Measurements from ENCODE around the gene STT3B. TPM values are rescaled to one million over a fixed set of nuclear protein-coding genes. Genes with fewer than 3 reads are reported as not detected.
"Not testable (repeated sequence)": the region's sequence is repeated elsewhere in the genome, so short reads cannot be mapped to it uniquely, and the experiment has no call there.

STT3B gene
- total RNA-seq, 4 donors from 2014 or later, result 69.5 to 97.0 (median 78.4) TPM

DNA sequence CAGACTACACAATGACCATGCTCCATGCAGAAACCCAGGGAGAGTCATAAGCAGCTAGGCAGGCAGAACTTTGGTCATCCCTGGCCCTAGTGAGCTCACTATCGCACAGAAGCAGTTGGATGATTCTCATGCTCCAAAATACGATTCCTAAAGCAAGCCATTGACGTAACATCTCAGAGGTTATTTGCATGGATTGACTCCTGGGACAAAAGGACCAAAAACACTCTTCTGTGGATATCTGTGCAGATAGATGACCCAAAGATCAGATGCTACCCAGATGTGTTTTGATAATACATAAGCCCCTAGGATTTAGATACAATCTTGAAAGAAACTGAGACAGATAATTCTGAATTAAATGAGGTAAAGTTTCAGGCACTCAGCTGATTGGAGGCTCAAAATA, 33.4 kb upstream of the STT3B start:
- Histone ChIP-seq H3K9me3 (no peaks in the 10 kb centered on the region), H3K4me3 (no peak overlapping the region), H3K27me3 (no peaks in the 10 kb centered on the region), H3K4me1 (no peaks in the 10 kb centered on the region), H3K27ac (no peak overlapping the region), H3K36me3 (no peaks in the 10 kb centered on the region)
- DNase-seq (ENCODE audit: low spot score in 2 of 2), result no peak
- WGBS, result 95% methylated on average over 3 of the region's 3 CpGs
- TF ChIP-seq CTCF (IDR thresholded peaks at IDR 0.05) (no peak), POLR2A (IDR thresholded peaks at IDR 0.05) (no peak), EP300 (IDR thresholded peaks at IDR 0.05) (no peak), POLR2AphosphoS5 (IDR thresholded peaks at IDR 0.05) (no peak)

DNA sequence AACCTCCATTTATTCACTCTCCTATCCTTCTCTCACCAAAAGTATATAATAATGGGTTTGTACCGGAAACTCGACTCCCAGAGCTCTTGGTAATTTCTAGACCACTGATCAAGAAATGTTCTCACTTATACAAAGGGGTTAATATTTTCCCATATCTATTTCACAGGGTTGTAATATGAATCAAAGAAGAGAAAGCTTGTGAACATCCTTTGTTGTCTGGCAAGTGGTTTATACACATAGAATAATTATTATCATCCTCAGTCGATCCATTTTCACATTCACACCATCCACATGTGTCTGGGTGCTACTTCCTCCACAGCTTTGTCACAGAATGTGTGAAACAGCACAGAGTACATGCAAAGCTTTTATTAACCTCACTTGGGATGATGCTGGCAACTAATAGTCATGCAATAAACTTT, 29.9 kb upstream of the STT3B start:
- 61% methylated on average over 3 of the region's 3 CpGs for WGBS
- H3K4me3 ChIP-seq, result no peak overlapping the region
- no peaks in the 10 kb centered on the region for H3K27me3 ChIP-seq
- H3K36me3 ChIP-seq, result no peaks in the 10 kb centered on the region
- TF ChIP-seq CTCF (IDR thresholded peaks at IDR 0.05), result no peak
- TF ChIP-seq POLR2AphosphoS5 (IDR thresholded peaks at IDR 0.05), result no peak
- DNase-seq (ENCODE audit: low spot score in 2 of 2), result no peak
- no peak overlapping the region for H3K27ac ChIP-seq
- H3K4me1 ChIP-seq, result no peaks in the 10 kb centered on the region
- H3K9me3 ChIP-seq, result no peaks in the 10 kb centered on the region

DNA sequence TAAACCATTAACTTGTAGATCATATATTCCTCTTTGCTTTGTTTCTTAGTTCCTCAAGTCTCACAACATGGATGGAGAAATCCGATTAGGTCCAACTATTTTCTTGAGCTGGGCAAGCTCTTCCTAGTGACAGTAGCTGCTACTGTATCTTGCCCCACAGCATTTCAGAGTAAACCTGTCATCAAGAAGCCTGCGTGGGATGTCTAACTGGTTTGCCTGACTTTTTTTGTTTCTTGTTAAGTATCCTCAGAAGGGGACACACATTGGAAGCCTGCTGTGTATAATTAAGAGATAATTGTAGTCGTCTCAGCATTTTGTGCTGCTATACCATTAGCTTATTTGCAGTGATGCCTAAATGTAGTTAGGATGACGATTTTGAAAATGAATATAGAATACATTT, 29.3 kb upstream of the STT3B start:
- WGBS, result 35% methylated on average over 4 of the region's 4 CpGs
- Histone ChIP-seq H3K36me3 (no peaks in the 10 kb centered on the region), H3K27ac (no peak overlapping the region), H3K4me1 (no peaks in the 10 kb centered on the region), H3K9me3 (no peaks in the 10 kb centered on the region), H3K4me3 (no peak overlapping the region), H3K27me3 (no peaks in the 10 kb centered on the region)
- no peak for TF ChIP-seq POLR2AphosphoS5 (IDR thresholded peaks at IDR 0.05)
- no peak for TF ChIP-seq CTCF (IDR thresholded peaks at IDR 0.05)
- no peak for TF ChIP-seq EP300 (IDR thresholded peaks at IDR 0.05)
- TF ChIP-seq POLR2A (IDR thresholded peaks at IDR 0.05), result no peak
- no peak for DNase-seq (ENCODE audit: low spot score in 2 of 2)

- no peak overlapping the region for H3K27ac ChIP-seq
- H3K9me3 ChIP-seq, result no peaks in the 10 kb centered on the region
- DNase-seq (ENCODE audit: low spot score in 2 of 2), result no peak
- H3K4me3 ChIP-seq, result no peak overlapping the region
- no peak for TF ChIP-seq POLR2A (IDR thresholded peaks at IDR 0.05)
- TF ChIP-seq POLR2AphosphoS5 (IDR thresholded peaks at IDR 0.05), result no peak
- TF ChIP-seq CTCF (IDR thresholded peaks at IDR 0.05), result no peak
- no peak for TF ChIP-seq EP300 (IDR thresholded peaks at IDR 0.05)
- WGBS, result 95% methylated on average over 3 of the region's 3 CpGs
- no peaks in the 10 kb centered on the region for H3K4me1 ChIP-seq
- no peaks in the 10 kb centered on the region for H3K27me3 ChIP-seq
- no peaks in the 10 kb centered on the region for H3K36me3 ChIP-seq
Observed at GRCh38 chr3:31504230-31504629, 28.5 kb upstream of the STT3B start.

DNA sequence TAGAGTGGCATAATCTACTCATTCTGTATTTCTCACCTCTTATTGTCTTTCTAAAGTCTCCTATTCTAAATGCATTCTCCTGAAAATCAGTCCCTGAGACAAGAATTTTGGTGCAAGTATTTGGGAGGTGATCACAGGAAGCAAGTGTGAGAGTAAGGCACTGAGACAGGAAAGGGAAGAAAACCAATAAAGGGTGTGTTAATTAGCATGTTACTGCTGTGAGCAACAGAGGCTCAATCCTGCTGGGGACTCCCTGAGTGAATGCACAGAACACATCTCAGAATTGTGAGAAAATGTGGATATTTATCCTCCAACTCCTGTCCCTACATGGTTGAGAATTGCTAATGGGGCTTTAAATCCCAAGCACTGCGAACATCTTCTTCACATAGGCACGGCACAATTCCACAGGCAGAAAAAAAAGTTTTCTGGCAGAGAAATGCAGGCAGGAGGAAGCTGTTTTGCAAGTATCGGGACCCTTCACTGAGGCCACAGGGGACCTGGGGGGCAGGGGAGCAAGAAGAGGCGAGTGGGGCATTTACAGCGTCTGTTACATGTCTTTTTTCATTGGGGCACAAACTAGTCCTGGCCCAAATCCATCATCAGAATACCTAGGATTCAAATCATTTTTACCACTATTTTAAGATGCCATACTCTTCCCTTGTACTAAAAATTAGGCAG, 27.2 kb upstream of the STT3B start:
- H3K4me3 ChIP-seq, result no peak overlapping the region
- no peaks in the 10 kb centered on the region for H3K9me3 ChIP-seq
- no peak for DNase-seq (ENCODE audit: low spot score in 2 of 2)
- no peak for TF ChIP-seq POLR2A (IDR thresholded peaks at IDR 0.05)
- no peak for TF ChIP-seq CTCF (IDR thresholded peaks at IDR 0.05)
- TF ChIP-seq EP300 (IDR thresholded peaks at IDR 0.05), result no peak
- no peak for TF ChIP-seq POLR2AphosphoS5 (IDR thresholded peaks at IDR 0.05)
- H3K4me1 ChIP-seq, result no peaks in the 10 kb centered on the region
- WGBS, result 49% methylated on average over 5 of the region's 5 CpGs
- no peaks in the 10 kb centered on the region for H3K27me3 ChIP-seq
- H3K27ac ChIP-seq, result no peak overlapping the region
- no peaks in the 10 kb centered on the region for H3K36me3 ChIP-seq

- H3K27ac ChIP-seq; H3K9me3 ChIP-seq; H3K4me3 ChIP-seq; H3K27me3 ChIP-seq; H3K36me3 ChIP-seq; DNase-seq (ENCODE audit: low spot score in 2 of 2); H3K4me1 ChIP-seq: not testable (repeated sequence)
- WGBS, result 82% methylated on average over 7 of the region's 7 CpGs
Observed at GRCh38 chr3:31506515-31506914, 26.2 kb upstream of the STT3B start.

Data from suprapubic skin (tissue), 4 donors.